Spleen (tissue), 7 donors: Measurements from ENCODE around the gene EMC6.

Source experiments
- POLR2AphosphoS5 ChIP-seq, 3 donors: sonication (generic); formaldehyde crosslinking; IDR thresholded peaks; one replicate each; pipeline ENCODE4 v1.5.1; 2017; ENCODE audit warnings: antibody characterized with exemption in 3 of 3
- TF ChIP-seq, protein P1 (sequence below), 11 experiments: fragments of 200-600 bp in 7 of 11; fragments of 450-650 bp in 4 of 11; sonication (generic) in 4 of 11; IDR thresholded peaks in 8 of 11; conservative IDR thresholded peaks in 3 of 11; 1 replicate in 7 of 11; 2 replicates in 4 of 11; pipeline versions ENCODE4 v1.4.0 to v1.8.0; 2016 to 2021; ENCODE audit warnings: antibody characterized with exemption in 11 of 11, inconsistent platforms in 4 of 11, mild to moderate bottlenecking in 1 of 11
- donor health status: DM: no; HTN: no; CAD: no; lungs with moderate emphysema.
- donor health status: DM: no; HTN: no; CAD: no.
- donor health status: DM: no; HTN: no; CAD: no.

DNA sequence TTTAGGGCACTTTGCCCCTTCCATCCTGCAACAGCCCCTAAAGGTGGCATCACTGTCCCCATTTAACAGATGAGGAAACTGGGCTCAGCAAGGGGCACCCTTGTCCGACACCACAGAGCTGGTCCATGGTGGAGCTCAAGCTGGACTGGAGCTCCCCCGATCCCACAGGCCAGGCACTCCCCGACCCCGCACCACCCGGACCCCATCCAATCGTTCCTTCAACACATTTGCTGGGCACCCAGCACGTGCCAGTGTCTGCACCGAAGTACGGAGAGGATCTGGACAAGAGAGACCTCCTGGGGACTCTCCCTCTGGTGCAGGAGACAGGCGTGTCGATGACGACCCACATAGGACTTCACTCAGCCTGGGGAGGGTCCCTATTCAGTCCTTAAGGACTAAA, 13.4 kb downstream of the EMC6 start:
- TF ChIP-seq, protein P1, sequence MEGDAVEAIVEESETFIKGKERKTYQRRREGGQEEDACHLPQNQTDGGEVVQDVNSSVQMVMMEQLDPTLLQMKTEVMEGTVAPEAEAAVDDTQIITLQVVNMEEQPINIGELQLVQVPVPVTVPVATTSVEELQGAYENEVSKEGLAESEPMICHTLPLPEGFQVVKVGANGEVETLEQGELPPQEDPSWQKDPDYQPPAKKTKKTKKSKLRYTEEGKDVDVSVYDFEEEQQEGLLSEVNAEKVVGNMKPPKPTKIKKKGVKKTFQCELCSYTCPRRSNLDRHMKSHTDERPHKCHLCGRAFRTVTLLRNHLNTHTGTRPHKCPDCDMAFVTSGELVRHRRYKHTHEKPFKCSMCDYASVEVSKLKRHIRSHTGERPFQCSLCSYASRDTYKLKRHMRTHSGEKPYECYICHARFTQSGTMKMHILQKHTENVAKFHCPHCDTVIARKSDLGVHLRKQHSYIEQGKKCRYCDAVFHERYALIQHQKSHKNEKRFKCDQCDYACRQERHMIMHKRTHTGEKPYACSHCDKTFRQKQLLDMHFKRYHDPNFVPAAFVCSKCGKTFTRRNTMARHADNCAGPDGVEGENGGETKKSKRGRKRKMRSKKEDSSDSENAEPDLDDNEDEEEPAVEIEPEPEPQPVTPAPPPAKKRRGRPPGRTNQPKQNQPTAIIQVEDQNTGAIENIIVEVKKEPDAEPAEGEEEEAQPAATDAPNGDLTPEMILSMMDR (IDR thresholded peaks at IDR 0.05 in 8 of 11, conservative IDR thresholded peaks at IDR 0.05 in 3 of 11) = no peak
- peak in 1 of 3 donors; percentile 56 for TF ChIP-seq POLR2AphosphoS5 (IDR thresholded peaks at IDR 0.05)
